ENCODE measurements around the gene AIRE.
A peak's percentile ranks its signal among the peaks of the same experiment; 100 is the strongest.
"Not testable (repeated sequence)": the region's sequence is repeated elsewhere in the genome, so short reads cannot be mapped to it uniquely, and the experiment has no call there.

AIRE gene

DNA sequence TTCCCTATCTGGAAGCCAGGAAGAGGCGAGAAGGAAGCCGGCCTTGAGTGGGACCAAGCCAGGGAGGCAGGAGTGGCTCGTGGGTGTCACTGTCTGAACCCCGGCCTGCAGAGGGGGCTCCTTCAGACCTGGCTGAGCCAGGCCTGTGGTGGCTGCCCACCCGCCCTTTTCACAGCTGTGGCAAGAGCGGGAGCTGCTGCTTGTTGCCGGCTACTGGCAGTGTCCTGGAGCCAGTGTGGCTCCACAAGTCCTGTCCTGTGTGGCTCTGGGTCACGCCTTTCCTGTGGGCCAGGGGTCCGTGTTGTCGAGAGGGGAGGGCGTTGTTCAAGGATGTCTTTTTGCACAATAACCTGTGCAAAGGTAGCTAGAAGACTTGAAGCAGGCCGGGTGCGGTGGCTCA, 15.5 kb downstream of the AIRE start:
- no peaks in the 10 kb centered on the region for H3K9me3 ChIP-seq (ENCODE audit: control insufficient read depth, insufficient read depth, low read length)
- H3K27ac ChIP-seq (ENCODE audit: low read depth, low read length) = no peak overlapping the region
- peaks cover 4% of the 10 kb centered on the region for H3K27me3 ChIP-seq (ENCODE audit: control insufficient read depth, insufficient read depth, low read length)
- H3K36me3 ChIP-seq (ENCODE audit: control insufficient read depth, insufficient read depth, low read length) = no peaks in the 10 kb centered on the region
- no peak overlapping the region for H3K9ac ChIP-seq (ENCODE audit: low read depth, low read length)
- H3K4me3 ChIP-seq (ENCODE audit: low read depth, low read length) = peak overlapping the region; percentile 71
- peaks cover 5% of the 10 kb centered on the region; the same call in 1 of the 2 replicates for H3K4me1 ChIP-seq (ENCODE audit: control insufficient read depth, insufficient read depth, low read length)

DNA sequence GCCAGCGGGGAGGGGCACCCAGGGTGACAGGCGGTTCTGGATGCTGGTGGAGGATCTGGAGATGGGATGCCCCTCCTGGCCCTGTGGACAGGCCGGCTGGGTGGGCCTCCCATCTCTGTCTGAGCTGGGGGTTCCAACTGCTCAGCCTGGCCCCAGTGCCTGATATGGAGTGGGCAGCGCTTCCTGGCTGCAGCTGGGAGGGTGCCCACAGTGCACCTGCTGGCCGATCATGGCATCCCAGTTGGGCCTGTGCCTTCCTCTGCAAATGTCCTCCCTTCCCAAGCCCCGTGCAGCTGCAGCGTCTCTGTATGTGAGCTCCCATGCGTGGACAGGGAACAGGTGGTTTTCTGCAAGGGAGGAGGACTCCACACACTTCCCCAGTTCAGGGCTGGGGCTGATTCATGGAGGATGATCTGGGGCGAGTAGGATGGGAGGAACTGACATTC, 16.3 kb downstream of the AIRE start:
- peaks cover 5% of the 10 kb centered on the region; the same call in 1 of the 2 replicates for H3K4me1 ChIP-seq (ENCODE audit: control insufficient read depth, insufficient read depth, low read length)
- H3K36me3 ChIP-seq (ENCODE audit: control insufficient read depth, insufficient read depth, low read length) = peaks cover 5% of the 10 kb centered on the region; the same call in 1 of the 2 replicates
- no peaks in the 10 kb centered on the region for H3K9me3 ChIP-seq (ENCODE audit: control insufficient read depth, insufficient read depth, low read length)
- H3K4me3 ChIP-seq (ENCODE audit: low read depth, low read length) = no peak overlapping the region
- no peak overlapping the region for H3K27ac ChIP-seq (ENCODE audit: low read depth, low read length)
- H3K27me3 ChIP-seq (ENCODE audit: control insufficient read depth, insufficient read depth, low read length) = peaks cover 4% of the 10 kb centered on the region
- no peak overlapping the region for H3K9ac ChIP-seq (ENCODE audit: low read depth, low read length)

DNA sequence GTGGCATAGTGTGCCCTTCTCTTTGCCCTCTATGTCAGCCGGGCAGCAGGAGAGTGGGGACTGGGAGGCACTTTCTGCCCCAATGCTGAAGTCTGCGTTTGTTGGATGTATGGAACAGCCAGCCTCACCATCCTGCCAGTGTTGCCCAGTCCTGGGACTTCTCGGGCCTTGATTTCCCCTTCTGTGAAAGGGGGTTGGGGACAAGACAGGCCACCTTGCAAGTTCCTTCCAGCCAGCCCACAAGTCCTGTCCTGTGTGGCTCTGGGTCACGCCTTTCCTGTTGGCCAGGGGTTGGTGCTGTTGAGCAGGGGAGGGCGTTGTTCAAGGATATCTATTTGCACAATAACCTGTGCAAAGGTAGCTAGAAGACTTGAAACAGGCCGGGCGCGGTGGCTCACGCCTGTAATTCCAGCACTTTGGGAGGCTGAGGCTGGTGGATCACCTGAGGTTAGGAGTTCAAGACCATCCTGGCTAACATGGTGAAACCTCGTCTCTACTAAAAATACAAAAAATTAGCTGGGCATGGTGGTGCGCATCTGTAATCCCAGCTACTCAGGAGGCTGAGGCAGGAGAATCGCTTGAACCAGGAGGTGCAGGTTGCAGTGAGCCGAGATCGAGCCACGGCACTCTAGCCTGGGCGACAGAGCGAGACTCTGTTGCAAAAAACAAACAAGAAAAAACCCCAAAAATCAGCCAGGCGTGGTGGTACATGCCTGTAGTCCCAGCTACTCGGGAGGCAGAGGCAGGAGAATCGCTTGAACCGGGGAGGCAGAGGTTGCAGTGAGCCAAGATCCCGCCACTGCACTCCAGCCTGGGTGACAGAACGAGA, 17.1 kb downstream of the AIRE start:
- H3K4me3 ChIP-seq (ENCODE audit: low read depth, low read length); H3K27ac ChIP-seq (ENCODE audit: low read depth, low read length); H3K36me3 ChIP-seq (ENCODE audit: control insufficient read depth, insufficient read depth, low read length); H3K9me3 ChIP-seq (ENCODE audit: control insufficient read depth, insufficient read depth, low read length); H3K27me3 ChIP-seq (ENCODE audit: control insufficient read depth, insufficient read depth, low read length); H3K9ac ChIP-seq (ENCODE audit: low read depth, low read length); H3K4me1 ChIP-seq (ENCODE audit: control insufficient read depth, insufficient read depth, low read length): not testable (repeated sequence)

DNA sequence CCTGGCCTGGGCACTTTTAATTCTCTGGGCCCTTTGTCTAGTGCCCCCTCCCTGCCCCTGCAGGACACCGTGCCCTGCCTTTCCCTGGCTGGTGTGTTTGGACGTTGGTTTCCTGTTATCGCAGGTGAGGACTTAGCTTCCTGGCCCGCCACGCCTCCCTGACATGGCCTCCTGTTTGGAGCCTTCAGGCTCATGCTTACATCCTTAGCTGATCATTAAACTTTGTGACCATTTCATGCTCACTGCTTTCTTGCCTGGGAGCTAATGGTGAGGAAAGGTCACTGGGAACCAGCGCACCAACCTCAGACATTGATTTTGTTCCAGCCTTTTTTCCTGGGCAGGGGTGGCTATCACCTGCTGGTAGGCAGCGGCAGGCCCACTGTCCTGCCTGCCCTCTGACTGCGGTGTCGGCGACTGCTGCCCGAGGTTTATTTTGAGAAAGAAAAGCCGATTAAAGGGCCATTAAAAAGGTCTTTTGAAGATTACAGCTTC, 17.9 kb downstream of the AIRE start:
- Histone ChIP-seq H3K36me3 (ENCODE audit: control insufficient read depth, insufficient read depth, low read length) (peaks cover 9% of the 10 kb centered on the region; the same call in 1 of the 2 replicates), H3K27ac (ENCODE audit: low read depth, low read length) (no peak overlapping the region)

DNA sequence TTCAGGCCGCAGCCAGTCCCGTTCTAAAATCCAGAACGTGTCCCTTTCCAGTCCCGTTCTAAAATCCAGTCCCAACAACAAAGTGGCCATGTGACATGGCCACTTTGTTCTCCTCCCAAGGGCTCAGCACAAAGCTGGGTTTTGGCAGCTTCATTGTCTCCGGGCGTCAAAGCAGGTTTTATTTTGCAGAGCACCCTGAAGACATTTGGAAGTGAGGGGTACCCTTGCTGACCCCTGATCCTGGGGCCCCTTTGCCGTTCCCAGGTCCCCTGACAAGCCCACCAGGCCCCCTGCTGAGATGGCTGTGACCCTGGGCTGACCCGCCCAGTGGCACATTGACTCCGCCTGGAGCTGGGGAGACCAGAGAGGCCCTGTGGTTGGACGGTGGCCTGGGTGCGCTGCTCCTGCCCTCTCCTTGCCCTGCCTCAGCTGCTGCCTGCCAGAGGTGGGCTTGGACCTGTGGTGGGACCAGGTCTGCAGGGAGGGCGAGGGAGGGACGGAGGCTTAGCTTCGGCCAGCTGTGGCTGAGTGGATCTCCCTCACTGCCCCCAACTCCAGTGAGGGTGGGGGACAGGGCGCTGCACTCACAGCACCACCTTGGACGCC, 18.4 kb downstream of the AIRE start:
- Histone ChIP-seq H3K9me3 (ENCODE audit: control insufficient read depth, insufficient read depth, low read length) (no peaks in the 10 kb centered on the region), H3K4me1 (ENCODE audit: control insufficient read depth, insufficient read depth, low read length) (peaks cover 3% of the 10 kb centered on the region; the same call in 1 of the 2 replicates), H3K27me3 (ENCODE audit: control insufficient read depth, insufficient read depth, low read length) (no peaks in the 10 kb centered on the region), H3K36me3 (ENCODE audit: control insufficient read depth, insufficient read depth, low read length) (peaks cover 9% of the 10 kb centered on the region; the same call in 1 of the 2 replicates), H3K9ac (ENCODE audit: low read depth, low read length) (no peak overlapping the region), H3K27ac (ENCODE audit: low read depth, low read length) (no peak overlapping the region), H3K4me3 (ENCODE audit: low read depth, low read length) (no peak overlapping the region)

More for the DNA sequence above, 17.9 kb downstream of the AIRE start:
- Histone ChIP-seq H3K27me3 (ENCODE audit: control insufficient read depth, insufficient read depth, low read length) (peaks cover 1% of the 10 kb centered on the region), H3K9me3 (ENCODE audit: control insufficient read depth, insufficient read depth, low read length) (no peaks in the 10 kb centered on the region), H3K4me1 (ENCODE audit: control insufficient read depth, insufficient read depth, low read length) (peaks cover 5% of the 10 kb centered on the region; the same call in 1 of the 2 replicates), H3K9ac (ENCODE audit: low read depth, low read length) (no peak overlapping the region), H3K4me3 (ENCODE audit: low read depth, low read length) (no peak overlapping the region)

DNA sequence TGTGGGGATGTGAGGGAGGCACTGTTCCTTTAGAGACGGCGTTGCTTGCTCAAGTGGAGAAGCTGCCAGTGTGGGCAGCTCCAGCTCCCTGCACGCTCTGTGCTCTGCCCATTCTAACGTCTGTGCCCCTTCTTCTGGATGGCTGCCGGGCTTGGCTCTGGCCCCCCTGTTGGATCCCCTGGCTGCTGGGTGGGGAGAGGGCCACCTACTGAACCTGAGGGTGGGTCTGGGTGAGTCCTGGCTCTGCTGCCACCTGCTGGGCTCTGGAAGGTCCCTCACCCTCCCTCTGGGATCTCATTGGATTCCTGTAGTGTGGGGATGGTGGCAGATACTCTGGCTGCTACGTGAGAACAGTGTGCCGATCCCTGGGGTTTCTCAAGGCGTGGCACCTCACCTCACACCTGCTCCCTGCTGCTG, 19.2 kb downstream of the AIRE start:
- peaks cover 11% of the 10 kb centered on the region for H3K36me3 ChIP-seq (ENCODE audit: control insufficient read depth, insufficient read depth, low read length)

DNA sequence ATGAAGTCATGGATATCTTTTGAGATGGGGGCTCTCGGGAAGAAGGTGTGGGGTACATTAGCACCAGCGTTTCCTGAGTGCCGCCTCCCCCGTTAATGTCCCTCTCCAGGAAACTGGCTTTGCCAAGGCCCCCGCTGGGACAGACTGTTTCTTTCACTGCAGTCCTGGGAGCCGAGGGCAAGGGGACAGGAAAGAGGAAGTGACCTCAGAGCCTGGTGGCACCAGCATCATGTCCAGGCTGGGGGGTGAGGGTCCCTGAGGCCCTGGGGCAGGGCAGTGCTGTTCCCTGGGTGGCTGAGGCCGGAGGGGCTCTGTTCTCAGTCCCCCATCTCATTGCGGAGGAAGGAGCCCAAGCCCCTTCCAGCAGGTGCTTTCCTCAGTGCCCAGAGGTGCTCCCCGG, 20.0 kb downstream of the AIRE start:
- H3K36me3 ChIP-seq (ENCODE audit: control insufficient read depth, insufficient read depth, low read length) = peaks cover 14% of the 10 kb centered on the region
- no peak overlapping the region for H3K9ac ChIP-seq (ENCODE audit: low read depth, low read length)
- no peaks in the 10 kb centered on the region for H3K27me3 ChIP-seq (ENCODE audit: control insufficient read depth, insufficient read depth, low read length)
- H3K9me3 ChIP-seq (ENCODE audit: control insufficient read depth, insufficient read depth, low read length) = no peaks in the 10 kb centered on the region
- H3K4me3 ChIP-seq (ENCODE audit: low read depth, low read length) = no peak overlapping the region
- no peak overlapping the region for H3K27ac ChIP-seq (ENCODE audit: low read depth, low read length)
- no peaks in the 10 kb centered on the region; the same call in 1 of the 2 replicates for H3K4me1 ChIP-seq (ENCODE audit: control insufficient read depth, insufficient read depth, low read length)

More for the DNA sequence above, 19.2 kb downstream of the AIRE start:
- no peaks in the 10 kb centered on the region for H3K27me3 ChIP-seq (ENCODE audit: control insufficient read depth, insufficient read depth, low read length)
- no peak overlapping the region for H3K27ac ChIP-seq (ENCODE audit: low read depth, low read length)
- H3K9ac ChIP-seq (ENCODE audit: low read depth, low read length) = no peak overlapping the region
- no peaks in the 10 kb centered on the region; the same call in 1 of the 2 replicates for H3K4me1 ChIP-seq (ENCODE audit: control insufficient read depth, insufficient read depth, low read length)
- no peak overlapping the region for H3K4me3 ChIP-seq (ENCODE audit: low read depth, low read length)
- H3K9me3 ChIP-seq (ENCODE audit: control insufficient read depth, insufficient read depth, low read length) = no peaks in the 10 kb centered on the region

DNA sequence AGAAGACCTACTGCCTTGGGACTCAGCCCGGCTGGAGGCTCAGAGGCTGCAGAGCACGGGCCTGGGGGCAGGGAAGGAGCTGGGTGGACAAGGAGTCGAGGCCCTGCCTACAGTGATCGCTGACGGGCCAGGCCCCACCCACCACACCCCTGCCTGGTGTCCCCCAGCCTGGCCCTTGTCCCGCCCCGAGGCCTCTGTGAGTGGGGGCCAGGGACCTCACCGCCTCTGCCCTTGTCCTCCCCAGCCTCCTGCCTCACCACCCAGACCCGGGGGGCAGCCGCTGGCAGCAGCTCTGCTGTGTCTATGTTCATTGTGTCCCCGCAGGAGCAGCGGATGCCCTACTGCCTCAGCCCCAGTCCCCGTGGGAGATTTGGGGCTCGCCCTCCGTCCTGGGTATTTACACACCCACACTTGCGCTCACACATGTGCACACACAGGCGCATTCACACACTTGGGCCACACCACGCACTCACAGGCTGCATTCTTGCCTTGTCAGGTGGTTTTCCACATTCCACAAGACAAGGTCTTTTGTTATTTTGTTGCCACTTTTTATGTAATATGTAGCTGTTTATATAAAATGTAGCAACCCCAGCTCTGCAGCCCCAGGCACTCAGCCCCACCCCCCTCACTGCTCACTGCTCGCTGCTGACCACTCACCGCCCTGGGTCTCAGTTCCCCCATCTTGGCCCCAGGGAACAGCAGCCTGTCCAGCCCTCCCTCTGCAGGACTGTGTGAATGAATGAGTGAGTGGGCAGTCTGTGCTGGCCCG, 21.4 kb downstream of the AIRE start:
- no peak overlapping the region; the same call in 1 of the 2 replicates for H3K9ac ChIP-seq (ENCODE audit: low read depth, low read length)
- no peak overlapping the region for H3K27ac ChIP-seq (ENCODE audit: low read depth, low read length)
- peaks cover 28% of the 10 kb centered on the region for H3K36me3 ChIP-seq (ENCODE audit: control insufficient read depth, insufficient read depth, low read length)
- no peaks in the 10 kb centered on the region for H3K9me3 ChIP-seq (ENCODE audit: control insufficient read depth, insufficient read depth, low read length)
- H3K4me1 ChIP-seq (ENCODE audit: control insufficient read depth, insufficient read depth, low read length) = no peaks in the 10 kb centered on the region; the same call in 1 of the 2 replicates
- H3K27me3 ChIP-seq (ENCODE audit: control insufficient read depth, insufficient read depth, low read length) = no peaks in the 10 kb centered on the region
- no peak overlapping the region for H3K4me3 ChIP-seq (ENCODE audit: low read depth, low read length)

DNA sequence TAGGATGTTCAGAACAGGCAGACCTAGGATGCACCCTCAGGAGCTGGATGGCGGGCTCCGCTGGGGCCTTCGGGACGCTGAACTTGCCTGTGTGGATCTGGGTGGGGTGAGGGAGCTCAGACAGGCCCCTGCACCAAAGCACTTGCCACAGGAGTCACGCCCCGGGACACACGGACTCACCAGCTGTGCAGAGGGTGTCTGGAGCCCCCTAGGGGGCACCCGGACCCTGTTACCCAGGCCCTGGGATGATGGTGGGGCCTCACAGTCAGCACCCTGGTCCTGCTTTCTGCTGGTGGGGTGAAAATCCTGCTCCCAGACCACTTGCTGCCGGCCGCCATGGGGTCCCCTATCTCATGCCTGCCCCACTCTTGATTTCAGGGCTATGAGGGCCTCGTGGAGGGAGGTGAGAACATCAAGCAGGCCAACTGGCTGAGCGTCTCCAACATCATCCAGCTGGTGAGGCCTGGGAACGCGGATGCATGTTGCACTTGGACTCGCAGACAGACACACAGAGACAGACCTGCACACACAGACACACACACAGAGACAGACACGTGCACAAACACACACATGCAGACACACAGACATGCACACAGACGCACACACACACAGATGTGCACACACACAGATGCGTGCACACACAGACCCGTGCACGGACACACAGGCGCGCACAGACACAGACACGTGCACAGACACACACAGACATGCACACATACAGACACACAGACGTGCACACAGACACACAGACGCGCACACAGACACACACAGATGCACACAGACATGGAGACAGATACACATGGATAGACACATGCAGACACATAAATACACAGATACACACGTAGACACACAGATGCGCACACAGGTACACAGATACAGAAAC, 25.2 kb downstream of the AIRE start:
- no peak overlapping the region for H3K9ac ChIP-seq (ENCODE audit: low read depth, low read length)
- no peak overlapping the region for H3K27ac ChIP-seq (ENCODE audit: low read depth, low read length)
- no peaks in the 10 kb centered on the region for H3K27me3 ChIP-seq (ENCODE audit: control insufficient read depth, insufficient read depth, low read length)
- peaks cover 45% of the 10 kb centered on the region for H3K36me3 ChIP-seq (ENCODE audit: control insufficient read depth, insufficient read depth, low read length)
- H3K4me1 ChIP-seq (ENCODE audit: control insufficient read depth, insufficient read depth, low read length) = no peaks in the 10 kb centered on the region
- H3K4me3 ChIP-seq (ENCODE audit: low read depth, low read length) = no peak overlapping the region
- no peaks in the 10 kb centered on the region for H3K9me3 ChIP-seq (ENCODE audit: control insufficient read depth, insufficient read depth, low read length)

DNA sequence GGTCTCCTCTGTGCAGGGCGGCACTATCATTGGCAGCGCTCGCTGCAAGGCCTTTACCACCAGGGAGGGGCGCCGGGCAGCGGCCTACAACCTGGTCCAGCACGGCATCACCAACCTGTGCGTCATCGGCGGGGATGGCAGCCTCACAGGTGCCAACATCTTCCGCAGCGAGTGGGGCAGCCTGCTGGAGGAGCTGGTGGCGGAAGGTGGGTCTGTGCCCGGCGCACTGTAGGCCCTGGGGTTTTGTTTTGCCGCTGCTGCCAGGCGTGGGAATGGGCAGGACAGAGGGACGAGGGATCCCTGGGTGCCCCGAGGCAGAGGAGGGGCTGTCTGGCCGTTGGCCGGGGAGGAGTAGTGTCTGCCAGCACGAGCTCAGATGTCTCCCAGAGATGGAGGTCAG, 26.4 kb downstream of the AIRE start:
- H3K27me3 ChIP-seq (ENCODE audit: control insufficient read depth, insufficient read depth, low read length) = no peaks in the 10 kb centered on the region
- peaks cover 51% of the 10 kb centered on the region for H3K36me3 ChIP-seq (ENCODE audit: control insufficient read depth, insufficient read depth, low read length)
- H3K4me3 ChIP-seq (ENCODE audit: low read depth, low read length) = no peak overlapping the region

More for the DNA sequence above, 26.4 kb downstream of the AIRE start:
- Histone ChIP-seq H3K9ac (ENCODE audit: low read depth, low read length) (no peak overlapping the region), H3K4me1 (ENCODE audit: control insufficient read depth, insufficient read depth, low read length) (no peaks in the 10 kb centered on the region), H3K27ac (ENCODE audit: low read depth, low read length) (no peak overlapping the region), H3K9me3 (ENCODE audit: control insufficient read depth, insufficient read depth, low read length) (no peaks in the 10 kb centered on the region)

Data from HUES48 (cell line).